HCT116 (cell line): ENCODE measurements around the gene CCNB2. TPM values are rescaled to one million over a fixed set of nuclear protein-coding genes. Genes with fewer than 3 reads are reported as not detected.

Source experiments
- ATAC-seq: fragments of 200-7000 bp; cut with Tn5 transposase; 2 replicates; pipeline ENCODE4 v1.9.1; 2020; ENCODE audit warnings: mild to moderate bottlenecking, moderate library complexity
- BruUV-seq: library from RNA; stranded (reverse); fragments of 400-500 nt; replicated peaks from 2 replicates; lab custom pipeline; 2021; lab: Mats Ljungman, UMichigan
- CTCF ChIA-PET: fragments of 300-600 bp; sonication (Branson Sonifier 250); formaldehyde crosslinking; loops from one replicate; lab custom pipeline; 2021; ENCODE audit warnings: antibody characterized with exemption; lab: Charles Lee
- POLR2A ChIA-PET: fragments of 300-600, 350-600 bp; sonication (Branson Sonifier 250); formaldehyde crosslinking; loops from one replicate; lab custom pipeline; 2021; ENCODE audit warnings: antibody characterized with exemption; lab: Charles Lee
- RAD21 ChIA-PET, 2 experiments: fragments of 300-600 bp; sonication (Branson Sonifier 250); formaldehyde crosslinking; loops; one replicate each; lab custom pipeline; 2023; ENCODE audit warnings: low total read pairs in 2 of 2; ENCODE audit not compliant: uncharacterized antibody in 2 of 2, unreplicated experiment in 2 of 2, low non-redundant PET in 1 of 2; lab: Charles Lee
- DNase-seq: peaks from one replicate; pipeline ENCODE4 v3.0.0-alpha.2; 2010; ENCODE audit warnings: low read depth, low spot score
- H2AFZ ChIP-seq: fragments of 200-600 bp; shearing (Covaris generic), sonication (generic); 2 replicates; pipeline ENCODE4 v1.6.1; 2017; ENCODE audit warnings: low read depth, mixed run types, mixed read lengths, antibody characterized with exemption, low read length; ENCODE audit not compliant: poor library complexity, severe bottlenecking
- H3K27ac ChIP-seq: 2 replicates; pipeline ENCODE4 v1.5.1; 2012; ENCODE audit warnings: low read depth, low read length
- H3K27me3 ChIP-seq: fragments of 200-600 bp; sonication (generic); 2 replicates; pipeline ENCODE4 v1.6.1; 2016; ENCODE audit warnings: mixed run types, low read length, mixed read lengths; ENCODE audit not compliant: insufficient read depth
- H3K36me3 ChIP-seq, 2 experiments: fragments of 200-500 bp in 1 of 2; fragments of 200-600 bp in 1 of 2; sonication (Bioruptor generic) in 1 of 2; sonication (generic) in 1 of 2; 2 replicates each; pipeline versions ENCODE4 v1.5.1 to v1.6.1; 2014 to 2016; ENCODE audit warnings: low read length in 2 of 2, inconsistent platforms in 1 of 2, mixed read lengths in 1 of 2, mixed run types in 1 of 2; ENCODE audit not compliant: insufficient read depth in 2 of 2, control insufficient read depth in 1 of 2
- H3K4me1 ChIP-seq, 2 experiments: fragments of 200-600 bp in 1 of 2; sonication (generic) in 1 of 2; 2 replicates each; pipeline versions ENCODE4 v1.5.1 to v1.6.1; 2012 to 2017; ENCODE audit warnings: low read length in 2 of 2, inconsistent platforms in 1 of 2, mild to moderate bottlenecking in 1 of 2, mixed read lengths in 1 of 2, mixed run types in 1 of 2, moderate library complexity in 1 of 2; ENCODE audit not compliant: insufficient read depth in 2 of 2, control insufficient read depth in 1 of 2
- H3K4me2 ChIP-seq: fragments of 200-600 bp; sonication (generic); 2 replicates; pipeline ENCODE4 v1.6.1; 2017; ENCODE audit warnings: mixed run types, low read length, mixed read lengths
- H3K4me3 ChIP-seq, 2 experiments: fragments of 200-600 bp in 1 of 2; sonication (generic) in 1 of 2; replicated peaks in 1 of 2; 2 replicates each; pipeline ENCODE4 v1.5.1; 2011 to 2016; ENCODE audit warnings: low read length in 2 of 2, control low read depth in 1 of 2, low read depth in 1 of 2, mild to moderate bottlenecking in 1 of 2, mixed read lengths in 1 of 2, mixed run types in 1 of 2
- H3K79me2 ChIP-seq: fragments of 200-600 bp; sonication (generic); 2 replicates; pipeline ENCODE4 v1.6.1; 2017; ENCODE audit warnings: mild to moderate bottlenecking, mixed run types, low read length, moderate library complexity, mixed read lengths; ENCODE audit not compliant: insufficient read depth
- H3K9ac ChIP-seq: fragments of 200-600 bp; sonication (generic); 2 replicates; pipeline ENCODE4 v1.6.1; 2016; ENCODE audit warnings: low read length, mixed read lengths
- H3K9me2 ChIP-seq: fragments of 200-600 bp; sonication (generic), shearing (Covaris generic); 2 replicates; pipeline ENCODE4 v1.6.1; 2017; ENCODE audit warnings: mixed run types, mild to moderate bottlenecking, moderate library complexity; ENCODE audit not compliant: insufficient read depth
- H3K9me3 ChIP-seq, 2 experiments: fragments of 200-500 bp in 1 of 2; fragments of 200-600 bp in 1 of 2; sonication (Bioruptor generic) in 1 of 2; sonication (generic) in 1 of 2; 2 replicates each; pipeline ENCODE4 v1.6.1; 2014 to 2017; ENCODE audit warnings: low read length in 2 of 2, mixed read lengths in 2 of 2, inconsistent platforms in 1 of 2, low read depth in 1 of 2, mild to moderate bottlenecking in 1 of 2, mixed run types in 1 of 2, moderate library complexity in 1 of 2; ENCODE audit not compliant: control insufficient read depth in 1 of 2, insufficient read depth in 1 of 2
- H4K20me1 ChIP-seq: fragments of 200-600 bp; sonication (generic), shearing (Covaris generic); 2 replicates; pipeline ENCODE4 v1.6.1; 2017; ENCODE audit warnings: mixed run types, mild to moderate bottlenecking, moderate library complexity; ENCODE audit not compliant: insufficient read depth
- CEBPB ChIP-seq: IDR thresholded peaks from 2 replicates; pipeline ENCODE4 v1.6.1; 2012; ENCODE audit warnings: low read depth
- YY1 ChIP-seq: IDR thresholded peaks from 2 replicates; pipeline ENCODE4 v1.6.1; 2011; ENCODE audit warnings: low read length, low read depth, moderate library complexity, mild to moderate bottlenecking; ENCODE audit not compliant: insufficient replicate concordance; ENCODE audit errors: extremely low read depth
- ZBTB33 ChIP-seq: IDR thresholded peaks from 2 replicates; pipeline ENCODE4 v1.6.1; 2011; ENCODE audit warnings: mild to moderate bottlenecking, low read length, moderate library complexity; ENCODE audit not compliant: insufficient replicate concordance; ENCODE audit errors: extremely low read depth
- ZFX ChIP-seq: fragments of 450-650 bp; IDR thresholded peaks from 2 replicates; pipeline ENCODE4 v1.6.1; 2017
- intact Hi-C: fragments of 100-400 bp; cut with micrococcal nuclease; formaldehyde crosslinking; loops from 2 replicates; pipeline ENCODE4 v1.10.0; 2022
- total RNA-seq: library from RNA; stranded (reverse); gene quantifications from one replicate; pipeline ENCODE4 v1.2.1, GENCODE V29; 2021; ENCODE audit not compliant: unreplicated experiment
- TF ChIP-seq, protein P1 (sequence below), 3 experiments: fragments of 200-600 bp in 1 of 3; sonication (generic) in 1 of 3; IDR thresholded peaks in 2 of 3; conservative IDR thresholded peaks in 1 of 3; 2 replicates each; pipeline ENCODE4 v1.5.1; 2012 to 2017; ENCODE audit warnings: low read depth in 2 of 3, low read length in 2 of 3, antibody characterized with exemption in 1 of 3, borderline replicate concordance in 1 of 3, control low read depth in 1 of 3, mild to moderate bottlenecking in 1 of 3, mixed read lengths in 1 of 3, mixed run types in 1 of 3, moderate library complexity in 1 of 3; ENCODE audit not compliant: insufficient read depth in 1 of 3

Gene CCNB2
- total RNA-seq, 1 experiment from 2014 or later = 88.7 TPM

GRCh38 chr15:59140422-59141226, 35.7 kb downstream of the CCNB2 start:
- ChIA-PET POLR2A (no interaction called here), RAD21 (no interaction called here), CTCF (no interaction called here)
- intact Hi-C loops = no loop called here
- peaks cover 0 to 6% of the 10 kb centered on the region in 2 experiments; a peak in 1 of 4 replicates for H3K4me1 ChIP-seq
- H3K27me3 ChIP-seq = no peaks in the 10 kb centered on the region
- no peaks in the 10 kb centered on the region for H3K79me2 ChIP-seq
- no peak overlapping the region for H3K4me2 ChIP-seq
- H3K9ac ChIP-seq = no peak overlapping the region
- TF ChIP-seq CEBPB (no peak), ZBTB33 (no peak), ZFX (no peak), YY1 (no peak)
- TF ChIP-seq, protein P1, sequence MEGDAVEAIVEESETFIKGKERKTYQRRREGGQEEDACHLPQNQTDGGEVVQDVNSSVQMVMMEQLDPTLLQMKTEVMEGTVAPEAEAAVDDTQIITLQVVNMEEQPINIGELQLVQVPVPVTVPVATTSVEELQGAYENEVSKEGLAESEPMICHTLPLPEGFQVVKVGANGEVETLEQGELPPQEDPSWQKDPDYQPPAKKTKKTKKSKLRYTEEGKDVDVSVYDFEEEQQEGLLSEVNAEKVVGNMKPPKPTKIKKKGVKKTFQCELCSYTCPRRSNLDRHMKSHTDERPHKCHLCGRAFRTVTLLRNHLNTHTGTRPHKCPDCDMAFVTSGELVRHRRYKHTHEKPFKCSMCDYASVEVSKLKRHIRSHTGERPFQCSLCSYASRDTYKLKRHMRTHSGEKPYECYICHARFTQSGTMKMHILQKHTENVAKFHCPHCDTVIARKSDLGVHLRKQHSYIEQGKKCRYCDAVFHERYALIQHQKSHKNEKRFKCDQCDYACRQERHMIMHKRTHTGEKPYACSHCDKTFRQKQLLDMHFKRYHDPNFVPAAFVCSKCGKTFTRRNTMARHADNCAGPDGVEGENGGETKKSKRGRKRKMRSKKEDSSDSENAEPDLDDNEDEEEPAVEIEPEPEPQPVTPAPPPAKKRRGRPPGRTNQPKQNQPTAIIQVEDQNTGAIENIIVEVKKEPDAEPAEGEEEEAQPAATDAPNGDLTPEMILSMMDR (IDR thresholded peaks at IDR 0.05 in 2 of 3, conservative IDR thresholded peaks at IDR 0.05 in 1 of 3; ENCODE audit: borderline replicate concordance in 1 of 3, insufficient read depth in 1 of 3, low read depth in 2 of 3, low read length in 2 of 3) = no peak
- peaks cover 10 to 16% of the 10 kb centered on the region in 2 experiments; a peak in 3 of 4 replicates for H3K36me3 ChIP-seq
- no peaks in the 10 kb centered on the region for H3K9me2 ChIP-seq
- H2AFZ ChIP-seq = no peak overlapping the region
- H3K4me3 ChIP-seq = no peak overlapping the region
- DNase-seq (no peak), ATAC-seq (no peak)
- H3K27ac ChIP-seq = no peak overlapping the region
- no TSS peak for BruUV-seq
- no peaks in the 10 kb centered on the region for H3K9me3 ChIP-seq
- no peaks in the 10 kb centered on the region for H4K20me1 ChIP-seq
